GM21447 (cell line): ENCODE measurements around the gene ATG5.

Experiments used
- ATAC-seq: cut with Tn5 transposase; IDR thresholded peaks from one replicate; pipeline ENCODE4 v1.9.1; 2021; ENCODE audit not compliant: unreplicated experiment

The ATG5 gene

GRCh38 chr6:106184629-106185028 lies 140.9 kb downstream of the ATG5 start:
- ATAC-seq = no peak

GRCh38 chr6:106183430-106183829 lies 142.1 kb downstream of the ATG5 start:
- ATAC-seq = no peak

- ATAC-seq = peak; percentile 81
Measured at GRCh38 chr6:106182455-106182854, 143.1 kb downstream of the ATG5 start.

- ATAC-seq = peak; percentile 41
Measured at GRCh38 chr6:106181664-106182418, 143.7 kb downstream of the ATG5 start.

GRCh38 chr6:106180208-106180607 lies 145.4 kb downstream of the ATG5 start:
- no peak for ATAC-seq

GRCh38 chr6:106178900-106179299 lies 146.7 kb downstream of the ATG5 start:
- no peak for ATAC-seq

- no peak for ATAC-seq
Measured at GRCh38 chr6:106177786-106178185, 147.8 kb downstream of the ATG5 start.

- no peak for ATAC-seq
Measured at GRCh38 chr6:106173124-106173879, 152.3 kb downstream of the ATG5 start.

- ATAC-seq = no peak
Measured at GRCh38 chr6:106170030-106170791, 155.3 kb downstream of the ATG5 start.

- ATAC-seq = no peak
Measured at GRCh38 chr6:106169517-106169916, 156.0 kb downstream of the ATG5 start.

- ATAC-seq = no peak
Measured at GRCh38 chr6:106168097-106168888, 157.3 kb downstream of the ATG5 start.

GRCh38 chr6:106167096-106167814 lies 158.3 kb downstream of the ATG5 start:
- ATAC-seq = peak; percentile 39

GRCh38 chr6:106165885-106166485 lies 159.6 kb downstream of the ATG5 start:
- no peak for ATAC-seq

GRCh38 chr6:106163966-106164877 lies 161.3 kb downstream of the ATG5 start:
- peak; percentile 45 for ATAC-seq

GRCh38 chr6:106163446-106163965 lies 162.1 kb downstream of the ATG5 start:
- ATAC-seq = peak; percentile 36

GRCh38 chr6:106162921-106163320 lies 162.6 kb downstream of the ATG5 start:
- no peak for ATAC-seq

- ATAC-seq = no peak
Measured at GRCh38 chr6:106161893-106162292, 163.7 kb downstream of the ATG5 start.

- no peak for ATAC-seq
Measured at GRCh38 chr6:106161311-106161874, 164.2 kb downstream of the ATG5 start.
